MM.1S (cell line): ENCODE measurements around the gene ACSL6.

Source experiments
- DNase-seq: peaks from one replicate; pipeline ENCODE4 v3.0.0-alpha.2; 2015
- H2AFZ ChIP-seq: fragments of 300-600 bp; sonication (generic); 2 replicates; pipeline ENCODE4 v1.6.0; 2016; ENCODE audit warnings: antibody characterized with exemption, low read length
- H3F3A ChIP-seq: fragments of 300-600 bp; sonication (generic); 2 replicates; pipeline ENCODE4 v1.6.1; 2016; ENCODE audit warnings: mild to moderate bottlenecking, antibody characterized with exemption, low read length, moderate library complexity, mixed read lengths; ENCODE audit not compliant: insufficient read depth
- H3K27ac ChIP-seq: fragments of 300-600 bp; sonication (generic); 2 replicates; pipeline ENCODE4 v1.5.1; 2016; ENCODE audit warnings: mild to moderate bottlenecking, low read length
- H3K27me3 ChIP-seq: fragments of 300-600 bp; sonication (generic); replicated peaks from 2 replicates; pipeline ENCODE4 v1.6.0; 2016; ENCODE audit warnings: low read length; ENCODE audit not compliant: insufficient read depth
- H3K36me3 ChIP-seq: fragments of 300-600 bp; sonication (generic); replicated peaks from 2 replicates; pipeline ENCODE4 v1.6.1; 2016; ENCODE audit warnings: mild to moderate bottlenecking, low read length, mixed read lengths; ENCODE audit not compliant: insufficient read depth
- H3K4me1 ChIP-seq: fragments of 300-600 bp; sonication (generic); 2 replicates; pipeline ENCODE4 v1.6.1; 2016; ENCODE audit warnings: low read length, mixed read lengths
- H3K4me2 ChIP-seq: fragments of 300-600 bp; sonication (generic); 2 replicates; pipeline ENCODE4 v1.6.0; 2016; ENCODE audit warnings: low read depth, low read length
- H3K4me3 ChIP-seq: fragments of 300-600 bp; sonication (generic); 2 replicates; pipeline ENCODE4 v1.5.1; 2016; ENCODE audit warnings: low read length, mixed read lengths
- H3K79me2 ChIP-seq: fragments of 300-600 bp; sonication (generic); 2 replicates; pipeline ENCODE4 v1.6.1; 2016; ENCODE audit warnings: mixed run types, low read length, mixed read lengths
- H3K9ac ChIP-seq: fragments of 300-600 bp; sonication (generic); 2 replicates; pipeline ENCODE4 v1.6.1; 2016; ENCODE audit warnings: low read length, mixed read lengths
- H3K9me2 ChIP-seq: fragments of 300-600 bp; sonication (generic); replicated peaks from 2 replicates; pipeline ENCODE4 v1.6.1; 2016; ENCODE audit warnings: mild to moderate bottlenecking, low read length, mixed read lengths; ENCODE audit not compliant: insufficient read depth
- H3K9me3 ChIP-seq: fragments of 300-600 bp; sonication (generic); replicated peaks from 2 replicates; pipeline ENCODE4 v1.6.1; 2016; ENCODE audit warnings: mild to moderate bottlenecking, low read length, mixed read lengths; ENCODE audit not compliant: insufficient read depth
- H4K20me1 ChIP-seq: fragments of 300-600 bp; sonication (generic); 2 replicates; pipeline ENCODE4 v1.6.1; 2016; ENCODE audit warnings: mild to moderate bottlenecking, low read length, moderate library complexity, mixed read lengths; ENCODE audit not compliant: insufficient read depth
- EZH2 ChIP-seq: fragments of 300-600 bp; sonication (generic); optimal IDR thresholded peaks from 2 replicates; pipeline ENCODE3; 2017; ENCODE audit warnings: low read depth, mild to moderate bottlenecking, antibody characterized with exemption, low read length, mixed read lengths
- EZH2phosphoT487 ChIP-seq: fragments of 300-600 bp; sonication (generic); IDR thresholded peaks from 2 replicates; pipeline ENCODE4 v1.6.1; 2018; ENCODE audit warnings: antibody characterized with exemption, low read length
- TF ChIP-seq, protein P1 (sequence below): fragments of 300-600 bp; sonication (generic); IDR thresholded peaks from 2 replicates; pipeline ENCODE4 v1.5.1; 2016; ENCODE audit warnings: antibody characterized with exemption, low read length, mixed read lengths

The ACSL6 gene

DNA sequence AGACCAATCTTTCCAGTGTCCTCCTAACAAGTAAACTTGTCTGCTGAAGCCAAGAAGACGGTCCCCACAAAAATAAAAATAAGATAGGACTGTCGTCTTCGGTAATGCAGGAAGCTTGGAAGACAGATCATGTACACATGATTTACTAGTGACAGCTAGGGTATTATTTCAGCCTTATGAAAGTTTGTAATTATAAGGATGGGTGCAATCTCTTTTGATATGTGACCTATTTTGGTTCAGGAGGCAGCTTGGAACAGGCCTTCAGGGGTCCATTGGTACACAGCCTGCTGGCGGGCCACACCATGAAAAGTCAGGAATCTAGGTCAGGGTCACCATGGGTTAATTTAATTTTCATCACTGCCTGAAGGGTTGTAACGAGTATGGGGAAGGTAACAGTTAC lies 52.3 kb downstream of the ACSL6 start:
- Histone ChIP-seq H3K79me2 (no peaks in the 10 kb centered on the region), H3K4me2 (no peak overlapping the region), H3K27me3 (no peaks in the 10 kb centered on the region), H3K9ac (no peak overlapping the region), H3K9me3 (no peaks in the 10 kb centered on the region), H4K20me1 (no peaks in the 10 kb centered on the region), H3K4me1 (no peaks in the 10 kb centered on the region), H2AFZ (no peak overlapping the region), H3K4me3 (no peak overlapping the region), H3K27ac (no peak overlapping the region), H3K9me2 (no peaks in the 10 kb centered on the region), H3F3A (no peaks in the 10 kb centered on the region), H3K36me3 (no peaks in the 10 kb centered on the region)
- no peak for TF ChIP-seq EZH2
- no peak for TF ChIP-seq EZH2phosphoT487
- TF ChIP-seq, protein P1, sequence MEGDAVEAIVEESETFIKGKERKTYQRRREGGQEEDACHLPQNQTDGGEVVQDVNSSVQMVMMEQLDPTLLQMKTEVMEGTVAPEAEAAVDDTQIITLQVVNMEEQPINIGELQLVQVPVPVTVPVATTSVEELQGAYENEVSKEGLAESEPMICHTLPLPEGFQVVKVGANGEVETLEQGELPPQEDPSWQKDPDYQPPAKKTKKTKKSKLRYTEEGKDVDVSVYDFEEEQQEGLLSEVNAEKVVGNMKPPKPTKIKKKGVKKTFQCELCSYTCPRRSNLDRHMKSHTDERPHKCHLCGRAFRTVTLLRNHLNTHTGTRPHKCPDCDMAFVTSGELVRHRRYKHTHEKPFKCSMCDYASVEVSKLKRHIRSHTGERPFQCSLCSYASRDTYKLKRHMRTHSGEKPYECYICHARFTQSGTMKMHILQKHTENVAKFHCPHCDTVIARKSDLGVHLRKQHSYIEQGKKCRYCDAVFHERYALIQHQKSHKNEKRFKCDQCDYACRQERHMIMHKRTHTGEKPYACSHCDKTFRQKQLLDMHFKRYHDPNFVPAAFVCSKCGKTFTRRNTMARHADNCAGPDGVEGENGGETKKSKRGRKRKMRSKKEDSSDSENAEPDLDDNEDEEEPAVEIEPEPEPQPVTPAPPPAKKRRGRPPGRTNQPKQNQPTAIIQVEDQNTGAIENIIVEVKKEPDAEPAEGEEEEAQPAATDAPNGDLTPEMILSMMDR, result no peak
- DNase-seq, result no peak

GRCh38 chr5:131957721-131958441 lies 53.6 kb downstream of the ACSL6 start:
- DNase-seq, result no peak

GRCh38 chr5:131953969-131954368 lies 57.5 kb downstream of the ACSL6 start:
- Histone ChIP-seq H3K4me2 (no peak overlapping the region), H3K27me3 (no peaks in the 10 kb centered on the region), H3K4me1 (no peaks in the 10 kb centered on the region), H3K27ac (no peak overlapping the region), H2AFZ (no peak overlapping the region), H3K9me3 (no peaks in the 10 kb centered on the region), H3K79me2 (no peaks in the 10 kb centered on the region), H4K20me1 (no peaks in the 10 kb centered on the region), H3K9ac (no peak overlapping the region), H3K36me3 (no peaks in the 10 kb centered on the region), H3K9me2 (no peaks in the 10 kb centered on the region), H3F3A (no peaks in the 10 kb centered on the region), H3K4me3 (no peak overlapping the region)
- no peak for TF ChIP-seq EZH2phosphoT487
- TF ChIP-seq, protein P1, result no peak
- no peak for TF ChIP-seq EZH2
- no peak for DNase-seq

More at GRCh38 chr5:131957721-131958441, 53.6 kb downstream of the ACSL6 start:
- no peak overlapping the region for H3K27ac ChIP-seq
- no peaks in the 10 kb centered on the region for H3K4me1 ChIP-seq
- no peaks in the 10 kb centered on the region for H3K9me3 ChIP-seq
- no peaks in the 10 kb centered on the region for H3F3A ChIP-seq
- TF ChIP-seq EZH2 (no peak), EZH2phosphoT487 (no peak)
- TF ChIP-seq, protein P1, result no peak
- no peaks in the 10 kb centered on the region for H3K79me2 ChIP-seq
- no peak overlapping the region for H3K4me2 ChIP-seq
- no peaks in the 10 kb centered on the region for H3K9me2 ChIP-seq
- no peaks in the 10 kb centered on the region for H3K27me3 ChIP-seq
- H4K20me1 ChIP-seq, result no peaks in the 10 kb centered on the region
- no peak overlapping the region for H3K9ac ChIP-seq
- no peak overlapping the region for H2AFZ ChIP-seq
- no peaks in the 10 kb centered on the region for H3K36me3 ChIP-seq
- H3K4me3 ChIP-seq, result no peak overlapping the region
